CD14-positive monocyte (primary cell): ENCODE measurements around the gene KIF26A. TPM values are rescaled to one million over a fixed set of nuclear protein-coding genes. Genes with fewer than 3 reads are reported as not detected.
"Not testable (repeated sequence)": the region's sequence is repeated elsewhere in the genome, so short reads cannot be mapped to it uniquely, and the experiment has no call there.

Experiments used
- DNase-seq, 3 donors: peaks; one replicate each; pipeline ENCODE4 v3.0.0-alpha.2; 2011 to 2022
- H2AFZ ChIP-seq: 2 replicates; pipeline ENCODE4 v1.6.0; 2012; ENCODE audit warnings: mild to moderate bottlenecking, low read depth, low read length, inconsistent platforms; ENCODE audit not compliant: insufficient read depth, poor library complexity, severe bottlenecking
- H3K27ac ChIP-seq, 2 donors: 1 replicate in 1 of 2; 2 replicates in 1 of 2; pipeline ENCODE4 v1.5.1; 2012 to 2013; ENCODE audit warnings: low read length in 2 of 2, control low read depth in 1 of 2, inconsistent platforms in 1 of 2, low read depth in 1 of 2, mild to moderate bottlenecking in 1 of 2
- H3K27me3 ChIP-seq, 2 donors: one replicate each; pipeline versions ENCODE4 v1.6.0 to v1.6.1; 2011 to 2013; ENCODE audit warnings: low read length in 2 of 2; ENCODE audit not compliant: control insufficient read depth in 2 of 2, insufficient read depth in 2 of 2
- H3K36me3 ChIP-seq, 2 donors: replicated peaks in 1 of 2; 1 replicate in 1 of 2; 2 replicates in 1 of 2; pipeline versions ENCODE4 v1.5.1 to v1.6.1; 2012 to 2013; ENCODE audit warnings: low read length in 2 of 2, control low read depth in 1 of 2, inconsistent platforms in 1 of 2, mild to moderate bottlenecking in 1 of 2; ENCODE audit not compliant: insufficient read depth in 2 of 2, control insufficient read depth in 1 of 2
- H3K4me1 ChIP-seq, 2 donors: 1 replicate in 1 of 2; 2 replicates in 1 of 2; pipeline versions ENCODE4 v1.5.1 to v1.6.1; 2012 to 2013; ENCODE audit warnings: low read length in 2 of 2, control low read depth in 1 of 2, inconsistent platforms in 1 of 2, mild to moderate bottlenecking in 1 of 2, moderate library complexity in 1 of 2; ENCODE audit not compliant: insufficient read depth in 2 of 2, control insufficient read depth in 1 of 2
- H3K4me2 ChIP-seq: replicated peaks from 2 replicates; pipeline ENCODE3; 2012; ENCODE audit warnings: low read length, moderate library complexity, mild to moderate bottlenecking; ENCODE audit not compliant: poor library complexity, severe bottlenecking; ENCODE audit errors: extremely low read depth
- H3K4me3 ChIP-seq, 3 experiments: fragments of 200-600 bp in 1 of 3; sonication (generic) in 1 of 3; replicated peaks in 1 of 3; 1 replicate in 2 of 3; 2 replicates in 1 of 3; pipeline ENCODE4 v1.5.1; 2011 to 2013; ENCODE audit warnings: low read length in 3 of 3, mild to moderate bottlenecking in 3 of 3, control low read depth in 2 of 3, low read depth in 2 of 3, inconsistent platforms in 1 of 3, moderate library complexity in 1 of 3
- H3K79me2 ChIP-seq: 2 replicates; pipeline ENCODE4 v1.6.0; 2012; ENCODE audit warnings: mild to moderate bottlenecking, control low read depth, inconsistent platforms, low read length, moderate library complexity; ENCODE audit not compliant: insufficient read depth
- H3K9ac ChIP-seq: 2 replicates; pipeline ENCODE4 v1.6.0; 2017; ENCODE audit warnings: low read length, mild to moderate bottlenecking; ENCODE audit not compliant: insufficient read depth, poor library complexity, severe bottlenecking
- H3K9me3 ChIP-seq, 2 donors: replicated peaks in 1 of 2; 1 replicate in 1 of 2; 2 replicates in 1 of 2; pipeline versions ENCODE4 v1.5.1 to v1.6.1; 2012 to 2013; ENCODE audit warnings: low read length in 2 of 2, control low read depth in 1 of 2; ENCODE audit not compliant: control insufficient read depth in 1 of 2, insufficient read depth in 1 of 2
- H4K20me1 ChIP-seq: 2 replicates; pipeline ENCODE4 v1.6.0; 2012; ENCODE audit warnings: mild to moderate bottlenecking, low read length, control low read depth, moderate library complexity; ENCODE audit not compliant: insufficient read depth
- H3K27ac Mint-ChIP-seq, 7 donors: one replicate each; pipeline ENCODE4 v1.8.0; 2020; ENCODE audit warnings: mild to moderate bottlenecking in 7 of 7, mixed read lengths in 7 of 7, moderate library complexity in 6 of 7, inconsistent platforms in 2 of 7
- H3K27me3 Mint-ChIP-seq, 3 donors: one replicate each; pipeline ENCODE4 v1.8.0; 2021 to 2022; ENCODE audit warnings: low read depth in 3 of 3, mild to moderate bottlenecking in 3 of 3, mixed read lengths in 3 of 3, moderate library complexity in 3 of 3, inconsistent platforms in 1 of 3
- H3K36me3 Mint-ChIP-seq, 2 donors: one replicate each; pipeline ENCODE4 v1.8.0; 2020; ENCODE audit warnings: mixed read lengths in 2 of 2, inconsistent platforms in 1 of 2, mild to moderate bottlenecking in 1 of 2
- H3K4me1 Mint-ChIP-seq: one replicate; pipeline ENCODE4 v1.8.0; 2020; ENCODE audit warnings: mild to moderate bottlenecking, mixed read lengths
- H3K4me3 Mint-ChIP-seq, 2 donors: one replicate each; pipeline ENCODE4 v1.8.0; 2020; ENCODE audit warnings: mild to moderate bottlenecking in 2 of 2, mixed read lengths in 2 of 2, moderate library complexity in 1 of 2
- H3K9me3 Mint-ChIP-seq, 7 donors: one replicate each; pipeline ENCODE4 v1.8.0; 2020 to 2022; ENCODE audit warnings: mixed read lengths in 7 of 7, mild to moderate bottlenecking in 6 of 7, moderate library complexity in 6 of 7, inconsistent platforms in 2 of 7
- CTCF ChIP-seq: fragments of 200-600 bp; IDR thresholded peaks from one replicate; pipeline ENCODE4 v1.8.0; 2022; ENCODE audit warnings: antibody characterized with exemption, mild to moderate bottlenecking
- whole genome bisulfite sequencing: methylation state at CpG from one replicate; pipeline ENCODE4 v1.1.5; 2013; ENCODE audit warnings: missing lambda C conversion rate; ENCODE audit not compliant: insufficient coverage; 5-methylcytosine and 5-hydroxymethylcytosine counted together
- intact Hi-C, 2 donors: fragments of 100-400 bp; cut with micrococcal nuclease; formaldehyde crosslinking; loops; one replicate each; pipeline versions ENCODE4 v1.15.0 to v1.15.1; 2023
- polyA plus RNA-seq, 3 donors: library from polyadenylated mRNA; depleted of rRNA in 1 of 3; unstranded in 2 of 3; stranded (reverse) in 1 of 3; fragments of 300-500 nt in 2 of 3; fragments of >200 nt in 1 of 3; fragmentation: Illumina TruSeq in 2 of 3; gene quantifications; 1 replicate in 2 of 3; 2 replicates in 1 of 3; pipeline ENCODE4 v1.2.3, GENCODE V29; 2012 to 2021

Gene KIF26A
- polyA plus RNA-seq, 3 donors = not detected

- H3K9me3 Mint-ChIP-seq = no peaks in the 10 kb centered on the region
- no peak overlapping the region for H3K4me3 ChIP-seq
- no peaks in the 10 kb centered on the region for H3K9me3 ChIP-seq
- no peak overlapping the region for H3K9ac ChIP-seq
- WGBS = 84% methylated on average over 7 of the region's 15 CpGs
- no peak overlapping the region for H2AFZ ChIP-seq
- H3K27ac Mint-ChIP-seq = no peak overlapping the region
- no peak overlapping the region for H3K4me2 ChIP-seq
- no peaks in the 10 kb centered on the region for H3K36me3 ChIP-seq
- intact Hi-C loops = no loop called here
- H3K79me2 ChIP-seq = no peaks in the 10 kb centered on the region
- no peaks in the 10 kb centered on the region for H4K20me1 ChIP-seq
- TF ChIP-seq CTCF = no peak
- no peaks in the 10 kb centered on the region for H3K36me3 Mint-ChIP-seq
- DNase-seq = no peak
- H3K4me1 ChIP-seq = no peaks in the 10 kb centered on the region
- no peaks in the 10 kb centered on the region for H3K4me1 Mint-ChIP-seq
- H3K27me3 ChIP-seq = no peaks in the 10 kb centered on the region
- H3K27me3 Mint-ChIP-seq = peaks cover 3 to 4% (median 3%) of the 10 kb centered on the region in 3 donors
- no peak overlapping the region for H3K4me3 Mint-ChIP-seq
- no peak overlapping the region for H3K27ac ChIP-seq
Measured at GRCh38 chr14:104206281-104206904, 68.0 kb downstream of the KIF26A start.

DNA sequence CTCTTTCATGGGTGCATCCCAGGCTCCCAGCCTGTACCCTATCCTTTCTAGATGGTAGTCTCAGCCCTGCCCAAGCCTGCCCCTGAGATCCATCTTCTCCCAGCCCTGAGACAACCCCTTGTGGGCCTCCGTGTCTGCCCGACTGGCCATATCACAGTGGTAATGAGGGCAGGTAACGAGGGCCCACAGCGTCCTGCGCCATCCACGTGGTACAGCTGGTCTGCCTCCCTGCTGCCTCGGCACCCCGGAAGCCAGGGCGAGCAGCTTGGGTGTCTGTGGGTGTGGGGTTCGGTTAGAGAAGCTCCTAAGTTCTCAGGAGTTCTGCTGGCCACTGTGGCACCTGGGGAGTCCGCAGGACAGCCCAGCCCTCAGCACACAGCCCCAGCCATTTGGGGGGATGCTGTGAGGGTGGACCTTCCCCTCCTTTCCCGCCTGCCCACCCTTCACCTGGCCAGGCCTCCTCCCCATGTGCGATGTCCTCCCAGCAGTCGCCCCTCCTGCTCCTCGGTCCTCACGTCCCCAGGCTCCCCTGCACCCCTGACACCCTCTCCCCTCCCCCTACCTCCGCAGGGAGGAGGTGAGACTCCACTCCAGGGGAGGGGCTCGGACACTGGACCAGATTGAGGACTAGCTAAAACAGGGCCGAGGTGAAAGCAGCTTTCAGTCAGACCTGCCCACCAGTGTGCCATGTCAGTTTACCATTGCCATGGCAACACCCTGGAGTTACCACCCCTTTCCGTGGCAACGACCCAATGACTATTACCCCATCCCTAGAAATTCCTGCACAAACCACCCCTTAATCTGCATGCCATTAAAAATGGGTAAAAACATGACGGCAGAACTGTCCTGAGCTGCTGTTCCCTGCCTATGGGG lies 69.0 kb downstream of the KIF26A start:
- WGBS = 93% methylated on average over 19 of the region's 22 CpGs
- H3K4me2 ChIP-seq = no peak overlapping the region
- intact Hi-C loops = no loop called here
- H2AFZ ChIP-seq = no peak overlapping the region
- no peaks in the 10 kb centered on the region for H3K27me3 ChIP-seq
- H3K9me3 Mint-ChIP-seq = no peaks in the 10 kb centered on the region
- H3K4me1 ChIP-seq = no peaks in the 10 kb centered on the region
- no peaks in the 10 kb centered on the region for H3K79me2 ChIP-seq
- no peaks in the 10 kb centered on the region for H3K9me3 ChIP-seq
- H3K36me3 Mint-ChIP-seq = no peaks in the 10 kb centered on the region
- no peak overlapping the region for H3K4me3 Mint-ChIP-seq
- H3K4me1 Mint-ChIP-seq = no peaks in the 10 kb centered on the region
- H3K27ac ChIP-seq = no peak overlapping the region
- DNase-seq = no peak
- H3K36me3 ChIP-seq = no peaks in the 10 kb centered on the region
- H3K4me3 ChIP-seq = no peak overlapping the region
- H3K27ac Mint-ChIP-seq = no peak overlapping the region
- H4K20me1 ChIP-seq = no peaks in the 10 kb centered on the region
- peaks cover 2 to 4% (median 2%) of the 10 kb centered on the region in 3 donors for H3K27me3 Mint-ChIP-seq
- no peak overlapping the region for H3K9ac ChIP-seq
- no peak for TF ChIP-seq CTCF

- H3K36me3 ChIP-seq, H3K9ac ChIP-seq, H3K4me2 ChIP-seq, H3K27ac ChIP-seq, H3K9me3 ChIP-seq, H3K4me3 Mint-ChIP-seq, H3K9me3 Mint-ChIP-seq, H3K79me2 ChIP-seq, H2AFZ ChIP-seq, H3K27me3 ChIP-seq, H3K4me1 ChIP-seq, H3K4me3 ChIP-seq, intact Hi-C loops, H3K4me1 Mint-ChIP-seq, H4K20me1 ChIP-seq, H3K27me3 Mint-ChIP-seq, H3K27ac Mint-ChIP-seq, H3K36me3 Mint-ChIP-seq, DNase-seq: not testable (repeated sequence)
- WGBS = 92% methylated on average over 12 of the region's 13 CpGs
Measured at GRCh38 chr14:104208015-104208295, 69.6 kb downstream of the KIF26A start.
